Adrenal gland (tissue), 12 donors: ENCODE data around the gene BBS9. TPM values are rescaled to one million over a fixed set of nuclear protein-coding genes. Genes with fewer than 3 reads are reported as not detected.
A peak's percentile ranks its signal among the peaks of the same experiment; 100 is the strongest.

Experiments
- DNase-seq, 7 donors: peaks; one replicate each; pipeline ENCODE4 v3.0.0-alpha.2; 2019 to 2020
- H3K27ac ChIP-seq, 5 donors: fragments of 200-600 bp; sonication (generic) in 4 of 5; 1 replicate in 3 of 5; 2 replicates in 2 of 5; pipeline versions ENCODE4 v1.5.1 to v1.8.0; 2016 to 2020; ENCODE audit warnings: mild to moderate bottlenecking in 1 of 5
- H3K27me3 ChIP-seq: fragments of 200-600 bp; 2 replicates; pipeline ENCODE4 v1.8.0; 2021
- H3K36me3 ChIP-seq, 2 donors: fragments of 200-600 bp; replicated peaks in 1 of 2; 1 replicate in 1 of 2; 2 replicates in 1 of 2; pipeline versions ENCODE4 v1.5.1 to v1.8.0; 2018 to 2022
- H3K4me1 ChIP-seq, 2 donors: fragments of 200-600 bp; replicated peaks in 1 of 2; 1 replicate in 1 of 2; 2 replicates in 1 of 2; pipeline versions ENCODE4 v1.5.1 to v1.8.0; 2018 to 2021
- H3K4me3 ChIP-seq, 4 donors: fragments of 200-600 bp; sonication (generic) in 3 of 4; one replicate each; pipeline ENCODE4 v1.5.1; 2016 to 2018
- H3K9me3 ChIP-seq, 3 donors: fragments of 200-600 bp; sonication (generic) in 1 of 3; replicated peaks in 1 of 3; 1 replicate in 2 of 3; 2 replicates in 1 of 3; pipeline versions ENCODE4 v1.5.1 to v1.8.0; 2016 to 2021
- CTCF ChIP-seq, 6 experiments: fragments of 450-650 bp in 4 of 6; fragments of 200-600 bp in 2 of 6; sonication (generic) in 1 of 6; IDR thresholded peaks; 1 replicate in 5 of 6; 2 replicates in 1 of 6; pipeline versions ENCODE4 v1.5.1 to v1.8.0; 2016 to 2021; ENCODE audit warnings: antibody characterized with exemption in 6 of 6, mild to moderate bottlenecking in 2 of 6, moderate library complexity in 1 of 6
- POLR2A ChIP-seq, 2 donors: fragments of 450-650 bp; IDR thresholded peaks; one replicate each; pipeline ENCODE4 v1.6.1; 2017; ENCODE audit warnings: antibody characterized with exemption in 2 of 2, mild to moderate bottlenecking in 2 of 2, moderate library complexity in 1 of 2
- WGBS, 4 donors: extraction: QIAGEN DNeasy Blood & Tissue Kit in 2 of 4; methylation state at CpG; one replicate each; pipeline versions ENCODE4 v1.1.5 to v1.1.7; 2013 to 2017; 5-methylcytosine and 5-hydroxymethylcytosine counted together
- intact Hi-C, 2 donors: fragments of 100-400 bp; cut with DNase I; formaldehyde crosslinking; loops; one replicate each; pipeline versions ENCODE4 v1.14.1 to v1.15.0; 2022 to 2023
- polyA plus RNA-seq, 3 donors: library from polyadenylated mRNA; stranded (reverse); fragments of 200-250 nt in 2 of 3; fragments of 350-450 nt in 1 of 3; fragmentation: Illumina TruSeq in 1 of 3; extraction: RNeasy Lipid Tissue Mini Kit (QIAGEN cat#74804) in 1 of 3; gene quantifications; one replicate each; pipeline ENCODE4 v1.2.3, GENCODE V29; 2013 to 2014
- total RNA-seq, 9 donors: library from RNA; depleted of rRNA in 4 of 9; stranded (reverse); fragments of >200 nt in 4 of 9; fragments of 120-200 nt in 1 of 9; fragmentation: NEBNext Ultra II Directional in 1 of 9; extraction: Animal tissue kit (Norgen Biotek cat#: 25700) in 1 of 9; gene quantifications; one replicate each; pipeline versions ENCODE4 v1.1.0 to v1.2.4, GENCODE V29; 2013 to 2023
- donor health status: healthy with polysubstance abuse.
- donor health status: Bipolar disorder and iron deficiency.
- donor health status: DM: yes; HTN: yes; CAD: no.
- donor health status: DM: no; HTN: no; CAD: no.
- donor health status: DM: no; HTN: no; CAD: no.
- donor health status: DM: yes; HTN: yes; CAD: no.

BBS9 gene
- total and polyA plus RNA-seq, 12 donors = 5.6 to 39.4 (median 21.7) TPM

DNA sequence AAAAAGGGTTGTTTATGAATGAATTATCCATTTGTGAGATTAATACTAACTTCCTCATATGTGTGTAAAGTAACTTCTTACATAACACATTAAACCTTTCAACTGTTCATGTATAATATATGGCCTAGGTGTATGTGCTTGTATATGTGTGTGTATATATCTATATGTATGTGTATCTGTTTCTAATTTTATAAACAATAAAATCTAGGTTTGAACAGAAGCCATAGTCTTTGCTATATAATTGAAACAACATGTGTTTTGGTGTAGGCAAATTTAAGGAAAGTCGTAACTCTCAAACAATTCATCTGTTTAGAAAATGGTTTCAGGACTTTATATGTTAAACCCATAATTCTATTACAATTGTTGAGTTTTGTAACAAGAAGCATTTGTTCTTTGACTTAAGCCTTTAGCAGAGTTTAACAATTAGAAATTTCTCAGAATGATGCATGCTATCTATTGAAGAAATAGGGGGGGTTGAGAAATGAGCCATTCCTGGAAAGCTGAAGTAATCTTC, 103.3 kb downstream of the BBS9 start:
- intact Hi-C loops = no loop called here
- TF ChIP-seq POLR2A (IDR thresholded peaks at IDR 0.05) = no peak
- no peak for TF ChIP-seq CTCF (IDR thresholded peaks at IDR 0.05)
- no peaks in the 10 kb centered on the region for H3K36me3 ChIP-seq
- no peak overlapping the region for H3K27ac ChIP-seq
- H3K27me3 ChIP-seq = no peaks in the 10 kb centered on the region
- H3K9me3 ChIP-seq = no peaks in the 10 kb centered on the region
- H3K4me1 ChIP-seq = no peaks in the 10 kb centered on the region
- WGBS, 4 donors = 93 to 96% (median 96%) methylated on average over 1 of the region's 1 CpG
- H3K4me3 ChIP-seq = no peak overlapping the region
- DNase-seq = no peak

DNA sequence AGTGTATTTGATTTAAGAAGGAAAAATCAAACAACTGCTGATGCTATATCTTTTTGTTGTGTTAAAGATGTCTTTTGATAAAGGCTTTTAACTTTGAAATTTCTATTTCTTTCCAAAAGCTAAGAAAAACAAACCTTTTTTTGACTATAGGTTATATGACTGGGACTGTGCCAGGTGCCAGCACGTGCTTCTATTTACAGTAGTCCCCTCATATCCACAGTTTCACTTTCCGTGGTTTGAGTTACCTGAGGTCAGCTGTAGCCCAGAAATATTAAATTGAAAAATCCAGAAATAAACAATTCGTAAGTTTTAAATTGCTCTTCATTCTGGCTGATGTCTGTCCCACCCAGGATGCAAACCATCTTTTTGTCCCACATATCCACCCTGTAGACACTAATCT, 104.3 kb downstream of the BBS9 start:
- Histone ChIP-seq H3K9me3 (no peaks in the 10 kb centered on the region), H3K4me1 (no peaks in the 10 kb centered on the region), H3K36me3 (no peaks in the 10 kb centered on the region), H3K27ac (no peak overlapping the region), H3K4me3 (no peak overlapping the region), H3K27me3 (no peaks in the 10 kb centered on the region)
- no peak for DNase-seq
- 72 to 85% (median 73%) methylated on average over 3 of the region's 3 CpGs for WGBS, 4 donors
- intact Hi-C loops = no loop called here
- TF ChIP-seq CTCF (IDR thresholded peaks at IDR 0.05) (no peak), POLR2A (IDR thresholded peaks at IDR 0.05) (no peak)

DNA sequence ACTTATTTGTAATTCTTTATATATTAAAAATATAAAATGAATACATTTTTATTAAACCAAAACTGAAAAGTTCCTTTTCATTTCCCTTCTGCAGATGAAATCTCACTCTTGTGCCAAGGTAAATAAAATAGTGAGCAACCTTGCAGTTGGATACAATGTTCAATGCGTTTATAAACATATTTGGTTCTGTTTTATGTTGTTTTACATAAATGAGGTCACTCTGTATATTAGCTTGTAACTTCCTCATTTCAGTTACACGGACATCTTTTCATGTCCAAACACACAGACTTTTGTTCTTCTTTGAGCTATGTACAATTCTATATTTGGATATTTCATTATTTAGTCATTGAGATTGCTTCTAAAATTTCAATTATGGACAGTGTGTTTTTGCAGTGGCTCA, 107.7 kb downstream of the BBS9 start:
- Histone ChIP-seq H3K36me3 (no peaks in the 10 kb centered on the region), H3K4me1 (no peaks in the 10 kb centered on the region), H3K27me3 (no peaks in the 10 kb centered on the region), H3K9me3 (no peaks in the 10 kb centered on the region), H3K27ac (no peak overlapping the region), H3K4me3 (no peak overlapping the region)
- WGBS, 4 donors = 64 to 75% (median 71%) methylated on average over 2 of the region's 2 CpGs
- intact Hi-C loops = no loop called here
- TF ChIP-seq POLR2A (IDR thresholded peaks at IDR 0.05) (no peak), CTCF (IDR thresholded peaks at IDR 0.05) (no peak)
- no peak for DNase-seq

GRCh38 chr7:33243319-33243881, 114.0 kb downstream of the BBS9 start:
- peaks cover 0 to 4% (median 0%) of the 10 kb centered on the region in 3 donors for H3K9me3 ChIP-seq
- H3K4me1 ChIP-seq = peaks cover 0 to 6% of the 10 kb centered on the region in 2 donors
- H3K27ac ChIP-seq = no peak overlapping the region
- intact Hi-C loops = no loop called here
- no peaks in the 10 kb centered on the region for H3K27me3 ChIP-seq
- no peak overlapping the region for H3K4me3 ChIP-seq
- DNase-seq = no peak
- TF ChIP-seq POLR2A (IDR thresholded peaks at IDR 0.05) (no peak), CTCF (IDR thresholded peaks at IDR 0.05) (peak; percentile 47 to 73 (median 68))
- 43 to 47% (median 45%) methylated on average over 2 of the region's 2 CpGs for WGBS, 4 donors
- no peaks in the 10 kb centered on the region for H3K36me3 ChIP-seq
